Activated naive CD8-positive, alpha-beta T cell treated with anti-CD3 and anti-CD28 coated beads, Interleukin-2, amount 50 U/mL, for 24 hours (primary cell): Measurements from ENCODE around the gene TBC1D4.
A peak's percentile ranks its signal among the peaks of the same experiment; 100 is the strongest.

Experiments used
- ATAC-seq: fragments of 150-1000 bp; cut with Tn5 transposase; one replicate; pipeline ENCODE4 v1.10.0; 2021
- DNase-seq: peaks from one replicate; pipeline ENCODE4 v3.0.0; 2021
- H3K27ac Mint-ChIP-seq: one replicate; pipeline ENCODE4 v1.8.0; 2021; ENCODE audit warnings: mild to moderate bottlenecking, mixed read lengths
- H3K27me3 Mint-ChIP-seq: one replicate; pipeline ENCODE4 v1.8.0; 2021; ENCODE audit warnings: mixed read lengths
- H3K36me3 Mint-ChIP-seq: one replicate; pipeline ENCODE4 v1.8.0; 2021; ENCODE audit warnings: low read depth, mixed read lengths
- H3K4me1 Mint-ChIP-seq: one replicate; pipeline ENCODE4 v1.8.0; 2021; ENCODE audit warnings: mixed read lengths
- H3K4me3 Mint-ChIP-seq: one replicate; pipeline ENCODE4 v1.8.0; 2021; ENCODE audit warnings: mild to moderate bottlenecking, moderate library complexity, mixed read lengths
- H3K9me3 Mint-ChIP-seq: one replicate; pipeline ENCODE4 v1.8.0; 2021; ENCODE audit warnings: mixed read lengths

TBC1D4 gene, protein sequence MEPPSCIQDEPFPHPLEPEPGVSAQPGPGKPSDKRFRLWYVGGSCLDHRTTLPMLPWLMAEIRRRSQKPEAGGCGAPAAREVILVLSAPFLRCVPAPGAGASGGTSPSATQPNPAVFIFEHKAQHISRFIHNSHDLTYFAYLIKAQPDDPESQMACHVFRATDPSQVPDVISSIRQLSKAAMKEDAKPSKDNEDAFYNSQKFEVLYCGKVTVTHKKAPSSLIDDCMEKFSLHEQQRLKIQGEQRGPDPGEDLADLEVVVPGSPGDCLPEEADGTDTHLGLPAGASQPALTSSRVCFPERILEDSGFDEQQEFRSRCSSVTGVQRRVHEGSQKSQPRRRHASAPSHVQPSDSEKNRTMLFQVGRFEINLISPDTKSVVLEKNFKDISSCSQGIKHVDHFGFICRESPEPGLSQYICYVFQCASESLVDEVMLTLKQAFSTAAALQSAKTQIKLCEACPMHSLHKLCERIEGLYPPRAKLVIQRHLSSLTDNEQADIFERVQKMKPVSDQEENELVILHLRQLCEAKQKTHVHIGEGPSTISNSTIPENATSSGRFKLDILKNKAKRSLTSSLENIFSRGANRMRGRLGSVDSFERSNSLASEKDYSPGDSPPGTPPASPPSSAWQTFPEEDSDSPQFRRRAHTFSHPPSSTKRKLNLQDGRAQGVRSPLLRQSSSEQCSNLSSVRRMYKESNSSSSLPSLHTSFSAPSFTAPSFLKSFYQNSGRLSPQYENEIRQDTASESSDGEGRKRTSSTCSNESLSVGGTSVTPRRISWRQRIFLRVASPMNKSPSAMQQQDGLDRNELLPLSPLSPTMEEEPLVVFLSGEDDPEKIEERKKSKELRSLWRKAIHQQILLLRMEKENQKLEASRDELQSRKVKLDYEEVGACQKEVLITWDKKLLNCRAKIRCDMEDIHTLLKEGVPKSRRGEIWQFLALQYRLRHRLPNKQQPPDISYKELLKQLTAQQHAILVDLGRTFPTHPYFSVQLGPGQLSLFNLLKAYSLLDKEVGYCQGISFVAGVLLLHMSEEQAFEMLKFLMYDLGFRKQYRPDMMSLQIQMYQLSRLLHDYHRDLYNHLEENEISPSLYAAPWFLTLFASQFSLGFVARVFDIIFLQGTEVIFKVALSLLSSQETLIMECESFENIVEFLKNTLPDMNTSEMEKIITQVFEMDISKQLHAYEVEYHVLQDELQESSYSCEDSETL (N-terminal part only)

DNA sequence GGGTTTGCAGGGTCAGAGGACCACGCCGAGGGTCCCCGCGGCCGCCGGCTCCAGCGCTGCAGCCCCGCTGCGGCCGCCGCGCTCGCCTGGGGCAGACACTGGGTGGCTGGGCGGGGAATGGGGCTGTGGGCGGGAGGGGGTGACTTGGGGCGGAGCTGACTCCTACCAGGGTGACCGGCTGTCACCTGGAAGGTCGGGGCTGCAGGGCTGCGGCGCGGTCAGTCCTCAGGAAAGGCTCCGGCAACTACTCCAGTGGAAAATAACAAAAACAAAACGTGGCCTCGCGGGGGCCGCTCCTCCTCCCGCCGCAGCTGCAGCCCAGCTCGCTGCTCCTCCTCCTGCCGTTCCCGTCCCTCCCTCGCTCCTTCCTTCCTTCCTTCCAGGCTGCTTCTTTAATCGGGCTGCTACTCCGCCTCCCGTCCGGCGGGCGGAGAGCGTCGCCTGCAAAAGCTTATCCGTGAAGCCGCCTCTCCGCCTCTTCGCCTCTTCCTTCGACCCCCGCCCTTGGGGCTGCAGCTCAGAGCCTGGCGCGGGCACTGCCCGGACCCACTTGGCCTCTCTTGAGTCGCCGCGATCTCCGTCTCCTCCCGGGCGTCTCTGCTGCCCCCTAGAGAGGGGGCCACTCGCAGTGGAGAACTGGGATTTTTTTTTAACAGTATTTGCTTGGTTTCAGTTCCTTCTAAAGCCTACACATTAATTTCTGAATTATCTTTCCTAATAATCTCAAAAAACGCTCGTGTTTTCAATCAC lies at the start of gene TBC1D4:
Gene TBC1D4, minus strand, starts transcription at position 100 of the 750 bp plus-strand sequence. CDS start 402 bp downstream, outside the sequence.
- DNase-seq, result peak; percentile 75
- Mint-ChIP-seq H3K36me3 (peaks cover 3% of the 10 kb centered on the region), H3K4me1 (peaks cover 43% of the 10 kb centered on the region), H3K27me3 (peaks cover 70% of the 10 kb centered on the region), H3K9me3 (no peaks in the 10 kb centered on the region), H3K27ac (peak within 1 kb of the TSS; percentile 80), H3K4me3 (peak within 1 kb of the TSS; percentile 96)
- ATAC-seq, result peak; percentile 74

DNA sequence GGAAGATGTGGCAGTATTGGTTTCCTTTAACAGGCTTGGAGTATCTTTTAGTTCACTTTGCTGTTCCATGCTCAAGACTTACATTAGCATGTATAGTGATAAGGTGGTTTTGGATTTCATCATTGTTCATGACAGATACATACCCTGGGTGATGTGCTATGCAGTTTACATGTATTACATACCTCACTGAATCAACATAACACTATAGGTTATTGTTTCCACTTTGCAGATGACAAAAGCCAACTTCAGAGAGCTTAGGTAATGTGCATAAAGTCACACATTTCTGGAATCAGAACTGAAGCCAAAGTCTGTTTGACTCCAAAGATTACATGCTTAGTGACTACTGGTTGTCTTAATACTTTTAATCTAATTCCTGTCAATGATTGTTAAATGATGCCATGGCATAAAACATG lies 48.6 kb upstream of the TBC1D4 start:
- ATAC-seq (peak; percentile 94), DNase-seq (no peak)
- H3K4me1 Mint-ChIP-seq, result peaks cover 43% of the 10 kb centered on the region
- H3K4me3 Mint-ChIP-seq, result no peak overlapping the region
- H3K27me3 Mint-ChIP-seq, result no peaks in the 10 kb centered on the region
- no peaks in the 10 kb centered on the region for H3K9me3 Mint-ChIP-seq
- peak overlapping the region; percentile 52 for H3K27ac Mint-ChIP-seq
- peaks cover 42% of the 10 kb centered on the region for H3K36me3 Mint-ChIP-seq

DNA sequence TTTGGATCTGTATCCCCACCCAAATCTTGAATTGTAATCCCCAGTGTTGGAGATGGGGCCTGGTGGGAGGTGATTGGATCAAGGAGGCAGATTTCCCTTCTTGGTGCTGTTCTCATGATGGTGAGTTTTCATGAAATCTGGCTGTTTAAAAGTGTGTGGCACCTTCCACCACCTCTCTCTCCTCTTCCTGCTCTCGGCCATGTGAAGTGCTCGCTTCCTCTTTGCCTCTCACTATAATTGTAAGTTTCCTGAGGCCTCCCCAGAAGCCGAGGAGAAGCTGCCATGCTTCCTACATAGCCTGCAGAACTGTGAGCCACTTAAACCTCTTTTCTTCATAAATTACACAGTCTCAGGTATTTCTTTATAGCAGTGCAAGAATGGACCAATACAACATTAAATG lies 40.0 kb upstream of the TBC1D4 start:
- Mint-ChIP-seq H3K36me3 (peaks cover 12% of the 10 kb centered on the region), H3K4me1 (peaks cover 8% of the 10 kb centered on the region), H3K27me3 (no peaks in the 10 kb centered on the region), H3K27ac (no peak overlapping the region), H3K4me3 (no peak overlapping the region), H3K9me3 (peaks cover 7% of the 10 kb centered on the region)
- DNase-seq (no peak), ATAC-seq (no peak)

DNA sequence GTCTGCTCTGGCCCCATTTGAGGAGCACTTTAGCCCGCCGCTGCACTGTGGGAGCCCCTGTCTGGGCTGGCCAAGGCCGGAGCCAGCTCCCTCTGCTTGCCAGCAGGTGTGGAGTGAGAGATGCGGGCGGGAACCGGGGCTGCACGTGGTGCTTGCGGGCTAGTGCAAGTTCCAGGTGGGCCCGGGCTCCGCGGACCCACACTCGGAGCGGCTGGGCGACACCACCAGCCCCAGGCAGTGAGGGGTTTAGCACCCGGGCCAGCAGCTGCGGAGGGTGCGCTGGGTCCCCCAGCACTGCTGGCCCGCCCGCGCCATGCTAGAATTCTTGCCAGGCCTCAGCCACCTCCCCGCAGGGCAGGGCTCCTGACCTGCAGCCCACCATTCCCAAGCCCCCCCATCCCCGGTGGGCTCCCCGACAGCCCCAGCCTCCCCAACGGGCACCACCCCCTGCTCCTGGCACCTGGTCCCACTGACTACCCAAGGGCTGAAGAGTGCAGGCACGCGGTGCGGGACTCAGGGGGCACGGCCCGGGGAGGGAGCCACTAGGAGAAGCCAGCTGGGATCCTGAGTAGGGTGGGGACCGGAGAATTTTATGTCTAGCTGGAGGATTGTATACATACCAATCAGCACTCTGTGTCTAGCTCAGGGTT lies 36.6 kb upstream of the TBC1D4 start:
- Mint-ChIP-seq H3K4me1 (peaks cover 4% of the 10 kb centered on the region), H3K27ac (no peak overlapping the region), H3K4me3 (no peak overlapping the region), H3K36me3 (no peaks in the 10 kb centered on the region), H3K9me3 (peaks cover 7% of the 10 kb centered on the region), H3K27me3 (peaks cover under 1% of the 10 kb centered on the region)
- ATAC-seq (no peak), DNase-seq (no peak)

DNA sequence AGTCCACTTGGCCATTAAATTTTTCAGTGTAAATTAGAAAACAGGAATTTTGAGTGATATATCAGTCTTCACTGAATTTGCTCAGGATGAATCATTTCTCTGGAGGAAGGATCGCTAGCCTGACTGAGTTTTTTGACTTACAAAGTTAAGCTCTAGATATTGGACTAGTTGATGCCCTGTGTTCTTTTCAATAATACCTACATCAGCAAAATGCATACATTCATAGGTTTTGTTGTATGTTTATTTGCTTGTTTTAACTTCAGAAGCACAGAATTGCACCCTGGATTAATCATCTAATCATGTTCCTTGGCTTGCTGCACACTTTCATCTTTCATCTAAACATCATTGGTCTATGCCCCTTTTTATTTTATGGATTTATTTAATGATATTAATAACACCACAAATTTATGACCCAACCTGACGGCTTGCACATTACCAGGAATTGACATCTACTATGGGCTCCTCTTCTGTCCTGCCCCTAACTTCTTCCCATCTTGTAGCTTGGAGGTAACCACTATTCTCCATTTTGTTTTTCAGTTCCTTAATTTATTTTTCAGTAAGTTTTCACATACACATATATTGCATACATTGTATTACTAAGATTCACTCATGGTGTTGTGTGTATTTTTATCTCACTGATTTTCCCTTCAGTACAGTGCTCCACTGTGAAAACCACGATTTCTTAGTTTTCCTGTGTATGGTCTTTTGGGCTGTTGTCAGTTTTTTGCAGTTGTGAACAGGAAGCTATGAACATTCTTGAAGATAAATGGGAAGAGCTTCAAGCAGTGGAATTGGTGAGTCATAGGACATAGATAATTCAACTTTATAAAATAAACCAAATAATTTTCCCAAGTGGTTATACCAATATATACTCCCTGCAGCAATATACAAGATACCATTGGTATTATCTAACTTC lies 32.4 kb upstream of the TBC1D4 start:
- Mint-ChIP-seq H3K9me3 (no peaks in the 10 kb centered on the region), H3K27ac (no peak overlapping the region), H3K36me3 (no peaks in the 10 kb centered on the region), H3K27me3 (peaks cover 7% of the 10 kb centered on the region), H3K4me1 (peaks cover 6% of the 10 kb centered on the region), H3K4me3 (no peak overlapping the region)
- ATAC-seq (no peak), DNase-seq (no peak)

DNA sequence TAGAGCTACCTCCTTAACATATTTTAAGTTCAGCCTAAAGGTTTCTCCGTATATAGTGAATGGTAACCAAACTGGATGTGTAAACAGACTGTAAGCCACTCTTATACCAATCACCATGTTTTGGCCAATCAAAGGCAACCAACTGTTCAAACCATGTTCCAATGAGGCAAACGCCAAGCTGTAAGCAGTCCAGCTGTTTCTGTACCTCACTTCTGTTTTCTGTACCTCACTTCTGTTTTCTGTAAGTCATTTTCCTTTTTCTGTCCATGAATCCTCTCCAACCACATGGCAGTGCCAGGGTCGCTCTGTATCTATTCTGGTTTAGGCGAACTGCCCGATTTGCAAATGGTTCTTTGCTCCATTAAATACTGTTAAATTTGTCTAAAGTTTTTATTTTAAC lies 31.3 kb upstream of the TBC1D4 start:
- H3K9me3 Mint-ChIP-seq, result no peaks in the 10 kb centered on the region
- no peak overlapping the region for H3K4me3 Mint-ChIP-seq
- ATAC-seq, result no peak

DNA sequence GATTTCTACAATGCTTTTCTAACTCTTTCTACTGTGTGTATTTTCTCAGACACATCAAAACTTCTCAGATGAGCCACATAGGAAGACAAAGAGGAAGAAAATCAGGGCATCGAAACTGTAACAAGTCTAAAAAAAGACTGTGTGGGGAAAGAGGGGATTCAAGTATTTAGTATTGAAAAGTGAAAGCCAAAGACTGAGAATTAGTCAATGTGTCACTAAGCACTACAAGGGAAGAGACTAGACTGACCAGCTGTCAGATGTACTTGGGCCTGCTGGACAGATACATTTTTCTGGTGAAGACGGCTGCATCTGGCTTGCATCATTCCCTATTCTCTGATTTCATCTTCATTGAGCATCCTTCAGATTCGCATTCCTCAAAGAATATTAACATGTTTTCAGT lies 30.3 kb upstream of the TBC1D4 start:
- DNase-seq, result no peak
- H3K36me3 Mint-ChIP-seq, result no peaks in the 10 kb centered on the region
- no peak overlapping the region for H3K27ac Mint-ChIP-seq
- peaks cover 6% of the 10 kb centered on the region for H3K4me1 Mint-ChIP-seq
- no peak for ATAC-seq
- H3K9me3 Mint-ChIP-seq, result no peaks in the 10 kb centered on the region
- no peak overlapping the region for H3K4me3 Mint-ChIP-seq
- H3K27me3 Mint-ChIP-seq, result peaks cover 7% of the 10 kb centered on the region

More for the DNA sequence above, 31.3 kb upstream of the TBC1D4 start:
- H3K27ac Mint-ChIP-seq, result no peak overlapping the region
- no peak for DNase-seq
- no peaks in the 10 kb centered on the region for H3K36me3 Mint-ChIP-seq
- peaks cover 6% of the 10 kb centered on the region for H3K4me1 Mint-ChIP-seq
- H3K27me3 Mint-ChIP-seq, result peaks cover 7% of the 10 kb centered on the region

DNA sequence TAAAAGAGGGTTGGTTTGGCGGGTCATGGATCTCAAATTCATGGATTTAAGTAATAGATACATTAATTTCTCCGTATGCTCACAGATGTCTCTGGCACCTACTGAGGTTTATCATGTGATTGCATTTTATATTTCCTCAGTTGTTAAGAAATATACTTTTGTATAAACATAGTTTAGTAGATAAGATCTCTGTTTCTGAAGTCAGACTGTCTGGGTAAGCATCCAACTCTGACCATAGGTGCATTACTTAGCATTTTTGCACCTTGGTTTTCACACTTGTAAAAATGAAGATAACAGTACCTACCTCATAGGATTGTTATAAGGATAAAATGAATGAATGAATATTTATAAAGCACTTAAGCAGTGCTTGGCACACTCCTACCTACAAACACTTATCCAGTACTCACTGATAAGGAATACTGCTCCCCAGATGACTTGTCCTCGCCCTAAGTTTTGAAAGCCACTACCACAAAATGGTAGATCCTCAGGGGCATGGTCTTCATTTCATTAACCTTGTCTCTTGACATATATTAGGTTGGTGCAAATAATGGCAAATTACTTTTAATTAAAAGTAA lies 29.2 kb upstream of the TBC1D4 start:
- H3K36me3 Mint-ChIP-seq, result no peaks in the 10 kb centered on the region
- H3K4me1 Mint-ChIP-seq, result peaks cover 6% of the 10 kb centered on the region
- H3K27me3 Mint-ChIP-seq, result peaks cover 7% of the 10 kb centered on the region
- ATAC-seq (no peak), DNase-seq (no peak)
- H3K4me3 Mint-ChIP-seq, result no peak overlapping the region
- H3K27ac Mint-ChIP-seq, result no peak overlapping the region
- no peaks in the 10 kb centered on the region for H3K9me3 Mint-ChIP-seq

DNA sequence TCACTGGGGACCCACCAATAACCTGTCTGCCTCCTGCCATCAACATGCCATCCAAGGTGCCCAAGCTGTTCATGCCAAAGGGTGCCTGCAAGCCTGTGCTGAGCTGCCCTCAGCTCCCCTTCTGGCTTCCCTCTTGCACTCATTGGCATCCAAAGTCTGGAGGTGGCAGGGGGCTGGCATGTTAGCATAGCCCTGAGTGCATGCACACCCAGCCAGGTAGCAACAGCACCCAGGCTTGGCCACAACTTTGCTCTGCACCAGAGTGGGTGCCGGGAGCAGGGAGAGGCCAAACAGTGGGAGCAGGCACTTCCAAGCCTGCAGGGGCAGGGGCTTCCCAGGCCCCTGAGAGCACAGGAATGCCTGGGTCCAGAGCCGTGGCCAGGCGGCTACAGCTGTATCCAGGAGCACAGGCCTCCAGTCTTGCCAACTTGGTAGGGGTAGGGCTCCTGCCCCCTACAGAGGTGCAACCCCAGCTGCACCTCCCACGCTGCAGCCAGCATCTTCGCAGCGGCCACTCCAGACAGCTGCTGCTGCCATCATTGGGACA lies 26.1 kb upstream of the TBC1D4 start:
- Mint-ChIP-seq H3K27ac (no peak overlapping the region), H3K9me3 (no peaks in the 10 kb centered on the region), H3K4me1 (peaks cover 3% of the 10 kb centered on the region), H3K27me3 (peaks cover 2% of the 10 kb centered on the region), H3K36me3 (no peaks in the 10 kb centered on the region), H3K4me3 (no peak overlapping the region)
- no peak for DNase-seq
- ATAC-seq, result peak; percentile 15

DNA sequence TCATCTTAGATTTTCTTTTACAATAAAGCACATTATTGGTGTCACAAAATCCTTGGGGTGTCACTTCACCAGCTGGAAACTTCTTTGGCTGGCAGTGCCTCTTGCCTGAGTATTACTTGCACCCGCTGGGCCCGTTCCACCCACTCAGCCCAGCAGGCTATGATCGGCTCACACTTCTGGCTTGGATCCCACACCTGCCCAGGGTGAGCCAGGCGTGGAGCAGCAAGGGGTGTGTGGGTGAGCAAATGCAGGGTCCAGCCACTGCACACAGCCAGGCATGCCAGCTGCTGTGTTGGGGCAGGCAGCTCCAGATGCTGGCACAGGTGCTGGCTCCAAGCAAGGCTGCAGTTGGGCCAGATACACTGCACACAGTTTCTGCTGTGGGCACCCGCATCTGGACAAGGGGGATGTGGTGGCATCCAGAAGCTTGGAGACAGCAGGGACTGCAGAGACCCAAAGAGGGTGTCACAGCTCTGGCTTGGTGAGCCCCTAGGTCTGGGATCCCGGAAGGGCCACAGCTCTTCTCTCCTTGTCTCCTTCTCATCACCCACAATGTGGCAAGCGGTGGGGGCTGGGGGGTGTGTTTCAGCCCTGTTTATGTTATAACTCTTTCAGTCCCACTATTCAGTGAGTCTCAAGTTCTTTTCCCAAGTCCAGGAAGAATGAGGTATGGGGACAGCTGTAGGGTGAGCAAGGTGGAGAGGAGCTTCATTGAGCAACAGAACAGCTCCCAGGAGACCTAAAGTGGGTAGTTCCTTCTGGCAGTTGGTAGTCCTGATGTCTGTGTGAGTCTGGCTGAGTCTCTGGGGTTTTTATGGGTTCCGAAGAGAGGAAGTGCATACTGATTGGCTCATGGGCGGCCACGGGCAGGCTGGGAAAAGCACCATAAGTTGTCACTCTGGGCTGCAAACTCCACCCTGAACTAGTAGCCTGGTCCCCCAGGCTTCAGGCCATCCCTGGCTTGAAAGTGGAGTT lies 25.3 kb upstream of the TBC1D4 start:
- no peak for DNase-seq
- Mint-ChIP-seq H3K9me3 (no peaks in the 10 kb centered on the region), H3K27me3 (no peaks in the 10 kb centered on the region), H3K4me3 (no peak overlapping the region), H3K4me1 (peaks cover 2% of the 10 kb centered on the region), H3K27ac (no peak overlapping the region), H3K36me3 (no peaks in the 10 kb centered on the region)
- ATAC-seq, result peak; percentile 24

DNA sequence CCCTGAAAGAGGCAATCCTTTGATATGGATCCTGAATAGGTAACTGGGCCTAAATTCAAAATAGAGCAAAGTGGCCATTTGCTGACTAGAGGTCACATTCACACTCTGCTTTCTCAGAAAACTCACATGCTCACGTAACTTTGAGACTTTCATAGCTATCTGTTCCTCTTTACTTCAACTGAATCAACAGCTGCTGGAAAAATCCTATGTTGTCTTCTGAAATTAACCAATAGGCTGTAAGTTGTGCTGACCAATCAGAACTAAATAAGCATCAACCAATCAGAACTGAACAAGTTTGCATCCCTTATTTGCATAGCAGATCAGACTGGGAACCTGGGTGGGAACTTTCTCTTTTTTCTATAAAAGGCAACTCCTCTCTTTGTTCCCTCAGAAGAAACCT lies 24.0 kb upstream of the TBC1D4 start:
- Mint-ChIP-seq H3K9me3 (no peaks in the 10 kb centered on the region), H3K4me1 (peaks cover 2% of the 10 kb centered on the region), H3K27ac (no peak overlapping the region), H3K36me3 (no peaks in the 10 kb centered on the region), H3K27me3 (no peaks in the 10 kb centered on the region), H3K4me3 (no peak overlapping the region)
- ATAC-seq (no peak), DNase-seq (no peak)
